GM10266 (cell line): Measurements from ENCODE around the gene OR2G6.
"Not testable (repeated sequence)": the region's sequence is repeated elsewhere in the genome, so short reads cannot be mapped to it uniquely, and the experiment has no call there.

Experiments used
- DNase-seq: peaks from one replicate; pipeline ENCODE4 v3.0.0; 2012; ENCODE audit errors: extremely low spot score
- CTCF ChIP-seq: IDR thresholded peaks from 2 replicates; pipeline ENCODE4 v1.5.1; 2012; ENCODE audit warnings: mild to moderate bottlenecking, low read depth; ENCODE audit not compliant: control insufficient read depth, insufficient read depth; ENCODE audit errors: missing control alignments

OR2G6 gene

DNA sequence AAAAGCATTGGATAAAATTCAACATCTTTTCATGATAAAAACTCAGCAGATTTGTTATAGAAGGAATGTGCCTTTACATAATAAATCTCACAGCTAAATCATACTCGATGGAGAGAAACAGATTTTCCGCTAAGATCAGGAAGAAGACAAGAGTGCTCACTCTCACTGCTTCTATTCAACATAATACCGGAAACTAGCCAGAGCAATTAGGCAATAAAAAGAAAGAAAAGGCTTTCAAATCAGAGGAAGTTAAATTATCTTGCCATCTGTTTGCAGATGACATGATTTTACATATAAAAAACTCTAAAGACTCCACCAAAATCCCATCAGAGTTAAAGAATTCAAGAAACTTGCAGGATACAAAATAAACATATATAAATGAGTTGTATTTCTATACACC lies 62.9 kb downstream of the OR2G6 start:
- DNase-seq: not testable (repeated sequence)

GRCh38 chr1:248572049-248572448 lies 64.2 kb downstream of the OR2G6 start:
- not testable (repeated sequence) for DNase-seq

DNA sequence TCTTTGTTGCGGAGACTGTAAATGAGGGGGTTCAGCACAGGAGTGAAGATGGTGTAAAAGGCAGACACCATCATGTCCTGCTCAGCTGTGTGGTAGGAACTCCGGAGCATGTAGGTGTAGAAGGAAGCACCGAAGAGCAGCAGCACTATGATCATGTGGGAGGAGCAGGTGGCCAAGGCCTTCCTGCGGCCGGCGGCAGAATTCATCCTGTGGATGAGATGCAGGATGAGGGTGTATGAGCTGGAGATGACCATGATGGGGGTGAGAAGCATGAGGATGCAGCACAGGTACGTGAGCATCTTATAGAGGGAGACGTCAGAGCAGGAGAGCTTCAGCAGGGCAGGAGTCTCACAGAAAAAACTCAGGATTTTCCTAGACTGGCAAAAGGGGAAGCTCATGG lies 66.0 kb downstream of the OR2G6 start:
- DNase-seq: not testable (repeated sequence)

- DNase-seq: not testable (repeated sequence)
Measured at GRCh38 chr1:248574657-248575056, 66.8 kb downstream of the OR2G6 start, which contains the start of gene OR2T34. TSS of gene OR2T34 (minus strand) at chr1:248574757. CDS start at chr1:248574757, 0 bp downstream.

DNA sequence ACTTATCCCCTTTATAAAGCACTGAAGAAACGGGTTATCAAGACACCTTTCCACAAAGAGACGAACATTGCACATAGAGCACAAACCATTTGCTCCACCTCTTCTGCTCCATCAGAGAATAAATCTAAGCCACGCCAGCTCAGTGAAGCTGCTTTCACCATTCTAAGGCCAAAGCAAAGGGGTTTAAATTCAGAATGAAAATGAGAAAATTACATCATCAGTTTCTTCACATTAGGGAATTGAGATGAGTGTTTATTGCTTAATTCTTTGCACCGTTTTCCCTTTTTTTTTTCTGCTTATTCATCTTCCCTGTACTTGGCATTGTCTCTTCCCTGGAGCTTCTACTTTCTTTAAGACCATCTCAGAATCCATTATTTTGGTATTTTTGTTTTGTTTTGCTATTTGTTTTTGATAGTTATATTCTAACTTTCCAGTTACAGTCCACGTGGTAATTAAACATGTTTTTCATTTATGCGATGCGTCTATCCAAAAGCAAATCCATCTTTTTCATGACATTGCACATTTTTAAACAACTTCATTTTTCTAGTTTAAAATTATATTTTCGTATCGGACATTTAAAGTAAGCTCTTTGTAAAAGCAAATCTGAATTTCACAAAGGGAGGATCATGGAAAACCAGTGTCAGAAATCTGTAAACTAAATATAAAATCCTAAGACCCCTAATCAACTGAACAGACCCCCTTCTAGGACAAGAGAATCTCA lies 68.5 kb downstream of the OR2G6 start:
- no peak for TF ChIP-seq CTCF
- DNase-seq: no peak
